HUES48 (cell line): Measurements from ENCODE around the gene YBX1.
A peak's percentile ranks its signal among the peaks of the same experiment; 100 is the strongest.
"Not testable (repeated sequence)": the region's sequence is repeated elsewhere in the genome, so short reads cannot be mapped to it uniquely, and the experiment has no call there.

Experiments used
- H3K27ac ChIP-seq: one replicate; pipeline ENCODE4 v1.7.0; 2013; ENCODE audit warnings: low read depth, low read length, inconsistent platforms
- H3K27me3 ChIP-seq: 2 replicates; pipeline ENCODE4 v1.6.1; 2013; ENCODE audit warnings: mild to moderate bottlenecking, low read length; ENCODE audit not compliant: control insufficient read depth, insufficient read depth
- H3K36me3 ChIP-seq: 2 replicates; pipeline ENCODE4 v1.6.1; 2013; ENCODE audit warnings: low read length; ENCODE audit not compliant: control insufficient read depth, insufficient read depth
- H3K4me1 ChIP-seq: 2 replicates; pipeline ENCODE4 v1.6.1; 2013; ENCODE audit warnings: mild to moderate bottlenecking, low read length; ENCODE audit not compliant: control insufficient read depth, insufficient read depth
- H3K4me3 ChIP-seq: 2 replicates; pipeline ENCODE4 v1.5.1; 2013; ENCODE audit warnings: mild to moderate bottlenecking, low read depth, low read length
- H3K9ac ChIP-seq: 2 replicates; pipeline ENCODE4 v1.6.1; 2013; ENCODE audit warnings: mild to moderate bottlenecking, low read depth, low read length, moderate library complexity
- H3K9me3 ChIP-seq: 2 replicates; pipeline ENCODE4 v1.6.1; 2013; ENCODE audit warnings: low read length; ENCODE audit not compliant: control insufficient read depth, insufficient read depth

The YBX1 gene

GRCh38 chr1:42690477-42691156 is 8.4 kb downstream of the YBX1 start:
- Histone ChIP-seq H3K9me3 (no peaks in the 10 kb centered on the region), H3K27me3 (no peaks in the 10 kb centered on the region), H3K4me1 (peaks cover 40% of the 10 kb centered on the region), H3K9ac (no peak overlapping the region), H3K36me3 (peaks cover 74% of the 10 kb centered on the region), H3K27ac (no peak overlapping the region), H3K4me3 (no peak overlapping the region)

- H3K4me3 ChIP-seq = no peak overlapping the region
- H3K27ac ChIP-seq = no peak overlapping the region
- H3K4me1 ChIP-seq = peaks cover 37% of the 10 kb centered on the region
- peaks cover 74% of the 10 kb centered on the region for H3K36me3 ChIP-seq
- H3K27me3 ChIP-seq = no peaks in the 10 kb centered on the region
- H3K9me3 ChIP-seq = no peaks in the 10 kb centered on the region
- no peak overlapping the region for H3K9ac ChIP-seq
These were observed 8.9 kb downstream of the YBX1 start for GRCh38 chr1:42691157-42691498.

- Histone ChIP-seq H3K9me3 (no peaks in the 10 kb centered on the region), H3K9ac (peak overlapping the region; percentile 26; the same call in 1 of the 2 replicates), H3K4me1 (peaks cover 30% of the 10 kb centered on the region), H3K27ac (peak overlapping the region; percentile 17), H3K4me3 (no peak overlapping the region), H3K27me3 (no peaks in the 10 kb centered on the region), H3K36me3 (peaks cover 76% of the 10 kb centered on the region)
These were observed 10.2 kb downstream of the YBX1 start for GRCh38 chr1:42692461-42692860.

- Histone ChIP-seq H3K36me3 (peaks cover 76% of the 10 kb centered on the region), H3K27ac (peak overlapping the region; percentile 17), H3K27me3 (no peaks in the 10 kb centered on the region), H3K9ac (peak overlapping the region; percentile 26; the same call in 1 of the 2 replicates), H3K4me1 (peaks cover 30% of the 10 kb centered on the region), H3K9me3 (no peaks in the 10 kb centered on the region), H3K4me3 (no peak overlapping the region)
These were observed 10.7 kb downstream of the YBX1 start for GRCh38 chr1:42692911-42693310.

GRCh38 chr1:42698081-42698813 is 16.0 kb downstream of the YBX1 start:
- Histone ChIP-seq H3K36me3 (peaks cover 100% of the 10 kb centered on the region), H3K9me3 (no peaks in the 10 kb centered on the region), H3K27me3 (no peaks in the 10 kb centered on the region), H3K4me3 (no peak overlapping the region), H3K4me1 (0 out of 2 replicates have a peak, but pooled peaks cover 2% of the 10 kb centered on the region), H3K9ac (no peak overlapping the region), H3K27ac (no peak overlapping the region)

- Histone ChIP-seq H3K9me3 (no peaks in the 10 kb centered on the region), H3K9ac (no peak overlapping the region), H3K27ac (no peak overlapping the region), H3K4me3 (no peak overlapping the region), H3K4me1 (no peaks in the 10 kb centered on the region), H3K27me3 (no peaks in the 10 kb centered on the region), H3K36me3 (peaks cover 100% of the 10 kb centered on the region)
These were observed 17.8 kb downstream of the YBX1 start for GRCh38 chr1:42700006-42700405.

GRCh38 chr1:42703888-42704464 is 21.8 kb downstream of the YBX1 start:
- no peaks in the 10 kb centered on the region for H3K4me1 ChIP-seq
- H3K9me3 ChIP-seq = no peaks in the 10 kb centered on the region
- H3K27me3 ChIP-seq = no peaks in the 10 kb centered on the region
- H3K27ac ChIP-seq = no peak overlapping the region
- no peak overlapping the region for H3K9ac ChIP-seq
- H3K36me3 ChIP-seq = peaks cover 89% of the 10 kb centered on the region
- no peak overlapping the region for H3K4me3 ChIP-seq

- H3K36me3 ChIP-seq = peaks cover 22% of the 10 kb centered on the region; the same call in 1 of the 2 replicates
- H3K4me1 ChIP-seq = not testable (repeated sequence)
These were observed 30.6 kb downstream of the YBX1 start for GRCh38 chr1:42712808-42713207.

GRCh38 chr1:42713293-42713692 is 31.1 kb downstream of the YBX1 start:
- H3K4me1 ChIP-seq = no peaks in the 10 kb centered on the region
- no peaks in the 10 kb centered on the region for H3K9me3 ChIP-seq

More at GRCh38 chr1:42712808-42713207, 30.6 kb downstream of the YBX1 start:
- not testable (repeated sequence) for H3K9me3 ChIP-seq, H3K27ac ChIP-seq, H3K9ac ChIP-seq, H3K4me3 ChIP-seq, H3K27me3 ChIP-seq

GRCh38 chr1:42714441-42714840 is 32.2 kb downstream of the YBX1 start:
- not testable (repeated sequence) for H3K4me1 ChIP-seq, H3K27ac ChIP-seq, H3K27me3 ChIP-seq, H3K9ac ChIP-seq, H3K4me3 ChIP-seq, H3K9me3 ChIP-seq
- peaks cover 16% of the 10 kb centered on the region; the same call in 1 of the 2 replicates for H3K36me3 ChIP-seq

More at GRCh38 chr1:42713293-42713692, 31.1 kb downstream of the YBX1 start:
- H3K27ac ChIP-seq = no peak overlapping the region
- no peaks in the 10 kb centered on the region for H3K27me3 ChIP-seq
- no peak overlapping the region for H3K4me3 ChIP-seq
- no peak overlapping the region for H3K9ac ChIP-seq
- H3K36me3 ChIP-seq = peaks cover 17% of the 10 kb centered on the region; the same call in 1 of the 2 replicates

GRCh38 chr1:42720868-42721267 is 38.6 kb downstream of the YBX1 start:
- H3K36me3 ChIP-seq = no peaks in the 10 kb centered on the region
- no peak overlapping the region for H3K27ac ChIP-seq
- H3K9me3 ChIP-seq = no peaks in the 10 kb centered on the region
- H3K4me3 ChIP-seq = no peak overlapping the region
- no peak overlapping the region for H3K9ac ChIP-seq
- H3K4me1 ChIP-seq = no peaks in the 10 kb centered on the region
- no peaks in the 10 kb centered on the region for H3K27me3 ChIP-seq
